H9 (cell line): Measurements from ENCODE around the gene GALR3. TPM values are rescaled to one million over a fixed set of nuclear protein-coding genes. Genes with fewer than 3 reads are reported as not detected.

ENCODE experiments used
- DNase-seq: peaks from one replicate; pipeline ENCODE4 v3.0.0-alpha.2; 2017
- H2AFZ ChIP-seq: one replicate; pipeline ENCODE4 v1.6.1; 2013; ENCODE audit warnings: mild to moderate bottlenecking, low read length, control low read depth, moderate library complexity
- H2AK5ac ChIP-seq: 2 replicates; pipeline ENCODE4 v1.6.1; 2013; ENCODE audit warnings: low read length, control low read depth, mixed read lengths; ENCODE audit not compliant: insufficient read length
- H2BK120ac ChIP-seq: one replicate; pipeline ENCODE4 v1.6.1; 2013; ENCODE audit warnings: low read depth, mild to moderate bottlenecking, low read length, control low read depth, inconsistent platforms; ENCODE audit not compliant: poor library complexity, severe bottlenecking
- H2BK12ac ChIP-seq: 2 replicates; pipeline ENCODE4 v1.6.1; 2013; ENCODE audit warnings: low read length, control low read depth, mixed read lengths, low read depth; ENCODE audit not compliant: insufficient read length
- H2BK15ac ChIP-seq: 2 replicates; pipeline ENCODE4 v1.6.1; 2013; ENCODE audit warnings: low read depth, low read length, control low read depth
- H2BK20ac ChIP-seq: one replicate; pipeline ENCODE4 v1.6.1; 2013; ENCODE audit warnings: low read depth, mild to moderate bottlenecking, low read length, control low read depth, inconsistent platforms; ENCODE audit not compliant: poor library complexity, severe bottlenecking
- H2BK5ac ChIP-seq: 2 replicates; pipeline ENCODE4 v1.6.1; 2013; ENCODE audit warnings: low read length, control low read depth, mixed read lengths; ENCODE audit not compliant: insufficient read length
- H3K14ac ChIP-seq: 2 replicates; pipeline ENCODE4 v1.6.1; 2013; ENCODE audit warnings: low read length, control low read depth; ENCODE audit not compliant: insufficient read depth
- H3K18ac ChIP-seq: 2 replicates; pipeline ENCODE4 v1.6.1; 2013; ENCODE audit warnings: low read depth, mild to moderate bottlenecking, mixed read lengths, low read length, control low read depth; ENCODE audit not compliant: insufficient read length
- H3K23ac ChIP-seq: 2 replicates; pipeline ENCODE4 v1.6.1; 2013; ENCODE audit warnings: low read length, control low read depth, mixed read lengths, low read depth; ENCODE audit not compliant: insufficient read length
- H3K23me2 ChIP-seq: 2 replicates; pipeline ENCODE4 v1.6.1; 2013; ENCODE audit warnings: low read depth, mild to moderate bottlenecking, mixed read lengths, low read length, control low read depth; ENCODE audit not compliant: insufficient read length, poor library complexity, severe bottlenecking
- H3K27ac ChIP-seq: 2 replicates; pipeline ENCODE4 v1.5.1; 2013; ENCODE audit warnings: low read length, control low read depth, mixed read lengths, low read depth; ENCODE audit not compliant: insufficient read length
- H3K27me3 ChIP-seq: 2 replicates; pipeline ENCODE4 v1.6.1; 2013; ENCODE audit warnings: low read length, control low read depth, inconsistent platforms; ENCODE audit not compliant: insufficient read depth
- H3K4ac ChIP-seq: 2 replicates; pipeline ENCODE4 v1.6.1; 2013; ENCODE audit warnings: low read depth, mild to moderate bottlenecking, control low read depth, inconsistent platforms, low read length, moderate library complexity
- H3K4me1 ChIP-seq: 2 replicates; pipeline ENCODE4 v1.6.1; 2013; ENCODE audit warnings: low read length, control low read depth, inconsistent platforms; ENCODE audit not compliant: insufficient read depth
- H3K4me2 ChIP-seq: 2 replicates; pipeline ENCODE4 v1.6.1; 2013; ENCODE audit warnings: low read length, control low read depth, mixed read lengths; ENCODE audit not compliant: insufficient read length, insufficient read depth
- H3K56ac ChIP-seq: 2 replicates; pipeline ENCODE4 v1.6.1; 2013; ENCODE audit warnings: low read depth, mild to moderate bottlenecking, mixed read lengths, low read length, control low read depth; ENCODE audit not compliant: insufficient read length
- H3K79me1 ChIP-seq: 2 replicates; pipeline ENCODE4 v1.6.1; 2013; ENCODE audit warnings: low read depth, mild to moderate bottlenecking, moderate library complexity, low read length, control low read depth, inconsistent platforms; ENCODE audit not compliant: insufficient read depth, poor library complexity, severe bottlenecking
- H3K79me2 ChIP-seq: 2 replicates; pipeline ENCODE4 v1.6.1; 2013; ENCODE audit warnings: low read length, control low read depth, inconsistent platforms; ENCODE audit not compliant: insufficient read depth
- H3K9ac ChIP-seq: 2 replicates; pipeline ENCODE4 v1.6.1; 2013; ENCODE audit warnings: low read length, control low read depth, mixed read lengths; ENCODE audit not compliant: insufficient read length; ENCODE audit errors: extremely low read depth
- H3K9me3 ChIP-seq: one replicate; pipeline ENCODE4 v1.6.1; 2013; ENCODE audit warnings: low read depth, low read length, inconsistent platforms; ENCODE audit not compliant: control insufficient read depth
- H3T11ph ChIP-seq: one replicate; pipeline ENCODE4 v1.6.1; 2013; ENCODE audit warnings: mild to moderate bottlenecking, low read length, control low read depth, inconsistent platforms
- H4K20me1 ChIP-seq: one replicate; pipeline ENCODE4 v1.6.1; 2013; ENCODE audit not compliant: control insufficient read depth, insufficient read length, insufficient read depth
- H4K5ac ChIP-seq: 2 replicates; pipeline ENCODE4 v1.6.1; 2013; ENCODE audit warnings: low read depth, mild to moderate bottlenecking, mixed read lengths, low read length, control low read depth; ENCODE audit not compliant: insufficient read length
- H4K8ac ChIP-seq: replicated peaks from 2 replicates; pipeline ENCODE4 v1.6.1; 2013; ENCODE audit warnings: low read length, control low read depth, mixed read lengths, low read depth; ENCODE audit not compliant: insufficient read length
- H4K91ac ChIP-seq: 2 replicates; pipeline ENCODE4 v1.6.1; 2013; ENCODE audit warnings: low read depth, mild to moderate bottlenecking, moderate library complexity, mixed read lengths, low read length, control low read depth; ENCODE audit not compliant: insufficient read length
- H3K27ac Mint-ChIP-seq, 3 experiments: 2 replicates in 2 of 3; 3 replicates in 1 of 3; pipeline ENCODE4 v1.8.0; 2020 to 2021; ENCODE audit warnings: mixed read lengths in 3 of 3, mild to moderate bottlenecking in 1 of 3, moderate library complexity in 1 of 3
- H3K27me3 Mint-ChIP-seq: 2 replicates; pipeline ENCODE4 v1.8.0; 2021; ENCODE audit warnings: low read depth, mild to moderate bottlenecking, moderate library complexity, mixed read lengths
- H3K36me3 Mint-ChIP-seq, 3 experiments: 2 replicates in 2 of 3; 3 replicates in 1 of 3; pipeline ENCODE4 v1.8.0; 2020 to 2021; ENCODE audit warnings: low read depth in 3 of 3, mixed read lengths in 3 of 3; ENCODE audit not compliant: insufficient read depth in 1 of 3
- H3K4me1 Mint-ChIP-seq, 2 experiments: 2 replicates each; pipeline ENCODE4 v1.8.0; 2020; ENCODE audit warnings: mixed read lengths in 2 of 2
- H3K4me3 Mint-ChIP-seq, 2 experiments: 2 replicates in 1 of 2; 3 replicates in 1 of 2; pipeline ENCODE4 v1.8.0; 2020 to 2021; ENCODE audit warnings: mild to moderate bottlenecking in 2 of 2, mixed read lengths in 2 of 2, moderate library complexity in 1 of 2
- H3K9me3 Mint-ChIP-seq, 2 experiments: 2 replicates in 1 of 2; 3 replicates in 1 of 2; pipeline ENCODE4 v1.8.0; 2020; ENCODE audit warnings: mild to moderate bottlenecking in 2 of 2, mixed read lengths in 2 of 2, moderate library complexity in 1 of 2
- CTCF ChIP-seq: fragments of 200-600 bp; sonication (generic); conservative IDR thresholded peaks from 3 replicates; pipeline ENCODE4 v1.8.0; 2021; ENCODE audit warnings: antibody characterized with exemption, mild to moderate bottlenecking
- WGBS: extraction: QIAGEN DNeasy Blood & Tissue Kit; methylation state at CpG from one replicate; pipeline ENCODE4 v1.1.7; 2013; ENCODE audit warnings: missing lambda C conversion rate, low lambda C conversion rate, mixed read lengths; ENCODE audit not compliant: insufficient read length; ENCODE audit errors: extremely low coverage; 5-methylcytosine and 5-hydroxymethylcytosine counted together
- total RNA-seq: library from RNA; stranded (reverse); gene quantifications from 2 replicates; pipeline ENCODE4 v1.2.1, GENCODE V29; 2021

The GALR3 gene
- total RNA-seq, 1 experiment from 2014 or later: 0.59 TPM

GRCh38 chr22:37794376-37794775, 28.8 kb upstream of the GALR3 start:
- H4K20me1 ChIP-seq: no peaks in the 10 kb centered on the region
- Mint-ChIP-seq H3K4me3 (no peak overlapping the region), H3K4me1 (0 out of 4 replicates have a peak, but pooled peaks cover 0 to 3% of the 10 kb centered on the region in 2 experiments), H3K27ac (no peak overlapping the region), H3K27me3 (peaks cover 58% of the 10 kb centered on the region), H3K36me3 (no peaks in the 10 kb centered on the region), H3K9me3 (no peaks in the 10 kb centered on the region)
- H4K91ac ChIP-seq: no peak overlapping the region
- no peak overlapping the region for H2BK15ac ChIP-seq
- no peak overlapping the region for H3K23ac ChIP-seq
- H3K4me1 ChIP-seq: no peaks in the 10 kb centered on the region
- H3K9ac ChIP-seq: no peak overlapping the region
- H3T11ph ChIP-seq: no peak overlapping the region
- DNase-seq: no peak
- H3K23me2 ChIP-seq: no peaks in the 10 kb centered on the region
- H2BK12ac ChIP-seq: no peak overlapping the region
- no peak overlapping the region for H2BK5ac ChIP-seq
- no peak overlapping the region for H2AK5ac ChIP-seq
- WGBS: no CpG with 5 or more reads among the region's 2 CpGs
- H4K5ac ChIP-seq: no peak overlapping the region
- no peak overlapping the region for H2AFZ ChIP-seq
- H3K9me3 ChIP-seq: no peaks in the 10 kb centered on the region
- H2BK20ac ChIP-seq: no peak overlapping the region
- TF ChIP-seq CTCF: no peak
- no peak overlapping the region for H4K8ac ChIP-seq
- H3K27me3 ChIP-seq: no peaks in the 10 kb centered on the region; the same call in 1 of the 2 replicates
- no peak overlapping the region for H3K14ac ChIP-seq
- H3K56ac ChIP-seq: no peak overlapping the region
- H3K4ac ChIP-seq: no peak overlapping the region
- no peak overlapping the region for H3K4me2 ChIP-seq
- H3K79me2 ChIP-seq: no peaks in the 10 kb centered on the region
- no peak overlapping the region for H3K18ac ChIP-seq
- no peak overlapping the region for H3K27ac ChIP-seq
- H2BK120ac ChIP-seq: no peak overlapping the region
- H3K79me1 ChIP-seq: no peaks in the 10 kb centered on the region
